CD1c-positive myeloid dendritic cell (primary cell): ENCODE data around the gene STEAP1.
"Not testable (repeated sequence)": the region's sequence is repeated elsewhere in the genome, so short reads cannot be mapped to it uniquely, and the experiment has no call there.

Experiments used
- DNase-seq: peaks from one replicate; pipeline ENCODE4 v3.0.0-alpha.2; 2016; ENCODE audit errors: extremely low spot score

Gene STEAP1

GRCh38 chr7:90153943-90154771 is at the start of gene STEAP1:
TSS of gene STEAP1 (plus strand) at chr7:90154469. CDS start at chr7:90159789, 5,320 bp downstream.
- peak; percentile 94 for DNase-seq

GRCh38 chr7:90114972-90115371 is 39.3 kb upstream of the STEAP1 start:
- DNase-seq = not testable (repeated sequence)

DNA sequence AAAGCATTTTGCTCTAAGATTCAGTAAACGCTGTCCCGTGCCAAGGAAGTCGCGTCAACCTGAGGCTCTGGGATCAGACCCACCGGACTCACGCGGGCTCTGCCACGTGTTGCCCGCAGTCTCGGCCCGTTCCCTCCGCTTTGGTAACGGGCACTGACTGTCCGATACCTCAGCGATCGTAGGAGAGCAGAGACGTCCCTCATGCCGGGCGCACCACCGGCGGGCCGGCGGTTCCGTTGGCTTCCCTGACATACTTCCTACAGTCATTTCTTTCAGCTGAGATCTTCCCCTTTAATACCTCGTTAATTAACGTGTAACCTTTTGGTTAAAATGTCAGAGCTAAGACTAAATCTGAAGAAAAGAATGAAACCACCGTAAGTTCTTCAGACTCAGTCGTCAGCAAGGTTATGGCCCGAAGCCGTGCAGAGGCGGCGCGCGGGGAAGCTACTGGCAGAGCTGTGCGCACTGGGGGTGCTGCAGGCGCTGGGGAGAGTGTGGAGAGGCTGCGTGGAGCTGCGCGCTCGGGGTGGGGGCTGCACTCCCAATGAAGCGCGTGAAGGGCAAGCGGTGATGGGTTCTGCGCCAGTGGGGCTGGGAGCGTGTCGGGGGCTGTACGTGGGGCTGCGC is 35.6 kb upstream of the STEAP1 start:
- DNase-seq = not testable (repeated sequence)

GRCh38 chr7:90119178-90119971 is 34.9 kb upstream of the STEAP1 start:
- no peak for DNase-seq

- DNase-seq = not testable (repeated sequence)
These were observed 34.1 kb upstream of the STEAP1 start for GRCh38 chr7:90120205-90120604.

- not testable (repeated sequence) for DNase-seq
These were observed 22.5 kb upstream of the STEAP1 start for GRCh38 chr7:90131746-90132145.

GRCh38 chr7:90147079-90147960 is 6.9 kb upstream of the STEAP1 start:
- DNase-seq = not testable (repeated sequence)

DNA sequence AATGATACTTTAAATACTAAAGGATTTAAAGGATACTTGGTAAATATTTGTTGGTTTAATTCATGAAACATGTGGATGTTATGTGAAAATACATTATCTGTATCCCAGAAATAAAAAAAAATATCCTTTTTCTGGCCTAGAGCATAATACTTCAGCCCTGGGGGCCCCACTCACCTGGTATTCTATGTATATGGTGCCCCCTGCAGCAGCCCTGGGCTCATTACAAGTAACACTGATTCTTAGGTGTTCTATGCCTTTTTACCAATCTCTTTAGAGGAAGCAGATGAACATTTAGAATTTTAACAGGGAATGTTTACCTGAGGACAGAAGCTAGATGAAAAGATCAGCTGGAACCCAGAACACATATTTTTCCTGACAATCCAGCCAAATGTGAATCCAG is 4.8 kb upstream of the STEAP1 start:
- not testable (repeated sequence) for DNase-seq

GRCh38 chr7:90151884-90152283 is 2.4 kb upstream of the STEAP1 start:
- not testable (repeated sequence) for DNase-seq

- DNase-seq = peak; percentile 69
These were observed 1.5 kb upstream of the STEAP1 start for GRCh38 chr7:90152642-90153253.

- no peak for DNase-seq
These were observed 937 bp downstream of the STEAP1 start for GRCh38 chr7:90155206-90155605.

DNA sequence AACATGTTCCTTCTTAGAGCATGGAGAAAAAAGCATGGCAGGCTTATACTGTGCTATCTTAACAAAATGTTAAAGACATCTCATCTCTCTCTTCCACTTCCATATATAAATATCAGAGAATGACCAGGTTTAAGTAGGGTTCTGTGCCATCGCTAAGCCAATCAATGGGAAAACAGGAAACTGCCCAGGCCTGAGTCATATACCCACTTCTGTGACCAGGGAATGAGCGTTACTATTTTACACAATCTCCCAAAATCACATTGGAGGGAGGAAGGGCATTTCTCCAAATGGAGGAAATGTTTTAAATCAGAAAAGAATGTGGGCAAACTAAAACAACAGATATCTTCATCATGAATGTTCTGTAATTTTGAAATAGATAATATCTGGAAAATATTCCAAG is 3.1 kb downstream of the STEAP1 start:
- DNase-seq = peak; percentile 31

- DNase-seq = not testable (repeated sequence)
These were observed 3.6 kb downstream of the STEAP1 start for GRCh38 chr7:90157761-90158350.

GRCh38 chr7:90163534-90163933 is 9.3 kb downstream of the STEAP1 start:
- DNase-seq = no peak

DNA sequence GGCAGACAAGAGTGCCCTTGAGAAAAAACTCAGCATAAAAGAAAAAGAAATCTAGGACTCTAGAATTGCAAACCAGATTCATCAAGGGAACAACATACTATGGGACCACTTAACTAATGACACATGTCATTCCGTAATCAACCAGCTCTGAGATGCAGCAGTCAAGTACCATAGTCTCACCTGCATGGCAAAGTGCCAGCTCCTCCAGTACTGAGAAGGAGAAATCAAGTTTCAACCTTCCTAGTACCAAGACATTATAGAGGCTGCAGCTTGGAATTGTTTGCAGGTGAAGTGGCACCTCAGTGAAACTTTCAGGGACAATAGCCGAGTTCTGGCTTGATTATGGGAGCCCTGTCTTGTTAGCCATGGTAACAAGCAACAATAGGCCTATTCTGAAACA is 11.5 kb downstream of the STEAP1 start:
- no peak for DNase-seq

DNA sequence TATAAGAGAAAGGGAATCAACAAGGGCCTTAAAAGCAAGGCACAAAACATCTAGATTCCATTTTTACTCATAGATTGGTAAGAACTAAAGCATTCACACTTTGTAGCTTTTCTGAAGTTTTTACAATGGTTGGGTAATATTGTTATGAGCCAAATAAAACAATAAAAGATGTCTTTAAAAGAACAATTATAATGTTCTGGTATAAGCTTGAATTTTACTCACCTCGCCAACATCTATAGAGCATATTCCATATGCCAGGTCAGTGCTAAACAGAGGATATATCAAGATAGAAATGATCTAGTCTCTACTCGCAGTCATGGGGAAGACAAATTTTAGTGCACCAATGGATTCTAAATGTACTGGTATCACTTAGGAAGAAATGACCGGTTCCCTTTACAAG is 11.9 kb downstream of the STEAP1 start:
- DNase-seq = no peak

DNA sequence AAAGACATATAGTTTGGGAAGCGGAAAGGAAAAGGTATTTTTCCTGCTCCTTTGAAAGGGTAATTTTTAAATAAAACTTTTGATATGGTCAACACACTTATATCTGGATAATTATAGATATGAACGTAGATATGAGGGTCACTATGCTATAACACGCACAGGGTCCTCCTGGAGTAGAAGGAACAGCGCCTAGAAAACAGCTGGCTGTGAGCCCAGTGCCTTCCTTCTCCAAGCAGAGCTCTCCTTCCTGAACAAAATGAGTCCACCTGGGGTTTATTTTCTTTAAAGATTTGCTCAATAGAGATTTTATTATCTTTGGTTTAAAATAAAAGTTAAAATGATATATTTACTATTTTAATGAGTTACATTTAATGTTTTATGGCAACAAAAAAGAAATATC is 13.1 kb downstream of the STEAP1 start:
- DNase-seq = no peak

- DNase-seq = no peak
These were observed 15.6 kb downstream of the STEAP1 start for GRCh38 chr7:90169891-90170290.

DNA sequence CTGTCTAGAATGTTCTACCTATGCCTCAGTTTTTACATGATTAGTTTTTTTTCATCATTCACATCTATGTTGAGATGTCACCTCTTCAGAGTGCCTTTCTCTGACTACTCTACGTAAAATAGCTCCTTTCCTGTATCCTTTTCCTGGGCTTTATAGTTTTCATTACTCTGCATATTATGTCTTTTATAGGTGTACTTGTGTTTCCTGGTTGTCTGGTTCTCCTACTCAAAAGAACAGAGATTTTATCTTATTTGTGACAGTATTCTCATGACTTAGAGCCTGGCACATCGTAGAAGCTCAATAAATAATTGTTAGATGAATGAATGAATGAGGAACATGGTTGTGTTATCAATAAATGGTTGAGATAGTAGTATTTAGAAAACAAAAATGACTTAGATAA is 17.9 kb downstream of the STEAP1 start:
- no peak for DNase-seq

GRCh38 chr7:90172624-90173023 is 18.4 kb downstream of the STEAP1 start:
- DNase-seq = no peak
